GM12878 (cell line): Measurements from ENCODE around the gene FAM186B. TPM values are rescaled to one million over a fixed set of nuclear protein-coding genes. Genes with fewer than 3 reads are reported as not detected.

Experiments
- ATAC-seq: fragments of 200-7000 bp; cut with Tn5 transposase; 3 replicates; pipeline ENCODE4 v1.9.1; 2020; ENCODE audit warnings: mild to moderate bottlenecking, moderate library complexity
- BruUV-seq: library from RNA; stranded (reverse); fragments of 400-500 nt; replicated peaks from 2 replicates; lab custom pipeline; 2021; lab: Mats Ljungman, UMichigan
- CTCF ChIA-PET: fragments of 300-600 bp; sonication (Branson Sonifier 250); formaldehyde crosslinking; extraction: SDS; loops from one replicate; lab custom pipeline; 2021; ENCODE audit warnings: inconsistent platforms; lab: Yijun Ruan, JAX
- POLR2A ChIA-PET: fragments of 350-600 bp; formaldehyde crosslinking; extraction: SDS; loops from one replicate; lab custom pipeline; 2021; ENCODE audit warnings: inconsistent platforms; lab: Charles Lee
- RAD21 ChIA-PET: fragments of 300-600 bp; sonication (Branson Sonifier 250); formaldehyde crosslinking; loops from one replicate; lab custom pipeline; 2023; ENCODE audit warnings: antibody characterized with exemption; ENCODE audit not compliant: unreplicated experiment; lab: Charles Lee
- SMC1A ChIA-PET: fragments of 300-600 bp; sonication (Branson Sonifier 250); formaldehyde crosslinking; loops from one replicate; lab custom pipeline; 2023; ENCODE audit not compliant: unreplicated experiment, uncharacterized antibody; lab: Charles Lee
- DNase-seq: peaks from one replicate; pipeline ENCODE4 v3.0.0-alpha.2; 2011; ENCODE audit warnings: low read depth, low spot score
- FAIRE-seq: peaks from 3 replicates; lab custom pipeline; 2011; peaks lifted over from hg19 to GRCh38; lab: Jason Lieb, UNC
- H2AFZ ChIP-seq: 2 replicates; pipeline ENCODE4 v1.6.0; 2011; ENCODE audit warnings: low read depth, low read length, control low read depth; ENCODE audit not compliant: control insufficient read depth
- H3K27ac ChIP-seq: 2 replicates; pipeline ENCODE4 v1.5.1; 2011; ENCODE audit warnings: control low read depth; ENCODE audit not compliant: control insufficient read depth, insufficient read depth
- H3K27me3 ChIP-seq, 2 experiments: replicated peaks in 1 of 2; 2 replicates each; pipeline versions ENCODE4 v1.6.0 to v1.6.1; 2011; ENCODE audit warnings: low read length in 1 of 2; ENCODE audit not compliant: control insufficient read depth in 2 of 2, insufficient read depth in 2 of 2
- H3K36me3 ChIP-seq, 2 experiments: 2 replicates each; pipeline ENCODE4 v1.5.1; 2011; ENCODE audit warnings: low read length in 1 of 2; ENCODE audit not compliant: control insufficient read depth in 2 of 2, insufficient read depth in 2 of 2
- H3K4me1 ChIP-seq: 2 replicates; pipeline ENCODE4 v1.6.1; 2011; ENCODE audit warnings: mild to moderate bottlenecking, low read length, moderate library complexity, mixed read lengths; ENCODE audit not compliant: control insufficient read depth, insufficient read depth
- H3K4me2 ChIP-seq: 2 replicates; pipeline ENCODE4 v1.6.0; 2011; ENCODE audit warnings: control low read depth; ENCODE audit not compliant: control insufficient read depth, insufficient read depth
- H3K4me3 ChIP-seq: fragments of 200-600 bp; sonication (generic); 2 replicates; pipeline ENCODE4 v1.5.1; 2016
- H3K79me2 ChIP-seq: 2 replicates; pipeline ENCODE4 v1.6.0; 2011; ENCODE audit warnings: low read length; ENCODE audit not compliant: control insufficient read depth, insufficient read depth
- H3K9ac ChIP-seq: 2 replicates; pipeline ENCODE4 v1.8.0; 2011; ENCODE audit warnings: low read length, control low read depth, mixed read lengths; ENCODE audit not compliant: control insufficient read depth, insufficient read depth
- H3K9me3 ChIP-seq: replicated peaks from 3 replicates; pipeline ENCODE4 v1.5.1; 2011; ENCODE audit warnings: mild to moderate bottlenecking, low read length; ENCODE audit not compliant: control insufficient read depth, insufficient read depth
- H4K20me1 ChIP-seq: 2 replicates; pipeline ENCODE4 v1.6.0; 2011; ENCODE audit not compliant: control insufficient read depth, insufficient read depth
- CBFB ChIP-seq: IDR thresholded peaks from 2 replicates; pipeline ENCODE4 v1.6.1; 2016; ENCODE audit warnings: antibody characterized with exemption, low read depth
- EP300 ChIP-seq, 2 experiments: fragments of 150-350 bp in 1 of 2; IDR thresholded peaks; 2 replicates each; pipeline ENCODE4 v1.6.1; 2011 to 2012; ENCODE audit warnings: low read depth in 2 of 2, low read length in 2 of 2, borderline replicate concordance in 1 of 2, improper control_type of control experiment in 1 of 2, inconsistent platforms in 1 of 2; ENCODE audit not compliant: control insufficient read depth in 1 of 2
- FOS ChIP-seq: IDR thresholded peaks from 3 replicates; pipeline ENCODE4 v1.6.1; 2011; ENCODE audit warnings: borderline replicate concordance; ENCODE audit not compliant: insufficient read length; ENCODE audit errors: extremely low read depth
- GABPA ChIP-seq: IDR thresholded peaks from 2 replicates; pipeline ENCODE4 v1.6.1; 2014; ENCODE audit warnings: antibody characterized with exemption, low read depth, mild to moderate bottlenecking, inconsistent platforms
- POLR2AphosphoS5 ChIP-seq: IDR thresholded peaks from 2 replicates; pipeline ENCODE4 v1.6.1; 2011; ENCODE audit warnings: mild to moderate bottlenecking, low read length, inconsistent platforms
- SKIL ChIP-seq: fragments of 450-650 bp; IDR thresholded peaks from 2 replicates; pipeline ENCODE4 v1.6.1; 2017; ENCODE audit warnings: mild to moderate bottlenecking, low read depth, inconsistent platforms; ENCODE audit not compliant: poor library complexity, severe bottlenecking
- WGBS: methylation state at CpG from one replicate; pipeline ENCODE4 v1.1.6; 2016; ENCODE audit warnings: low lambda C conversion rate; ENCODE audit not compliant: insufficient replicate concordance, insufficient coverage; ENCODE audit errors: missing lambda C conversion rate; 5-methylcytosine and 5-hydroxymethylcytosine counted together
- in situ Hi-C: fragments of 300-500 bp; cut with MboI; formaldehyde crosslinking; loops from 9 replicates; pipeline ENCODE4 v1.14.3; 2018; ENCODE audit warnings: mixed read lengths
- intact Hi-C: fragments of 100-400 bp; cut with micrococcal nuclease; formaldehyde crosslinking; loops from one replicate; pipeline ENCODE4 v1.14.2; 2022; ENCODE audit not compliant: unreplicated experiment
- polyA plus RNA-seq, 11 experiments: library from polyadenylated mRNA; depleted of rRNA in 4 of 11; unstranded in 6 of 11; stranded (reverse) in 5 of 11; fragments of >200 nt; fragmentation: Nextera tagmentation in 4 of 11; fragmentation: Illumina TruSeq in 1 of 11; extraction: Ambion mirVana in 4 of 11; extraction: Trizol in 1 of 11; gene quantifications; 1 replicate in 1 of 11; 2 replicates in 10 of 11; pipeline versions ENCODE4 v1.2.1 to v1.2.3, GENCODE V29; 2011 to 2016; ENCODE audit warnings: inconsistent platforms in 2 of 11, missing spikeins in 2 of 11, low read depth in 1 of 11
- total RNA-seq, 4 experiments: library from RNA; depleted of rRNA in 3 of 4; stranded (reverse); fragments of >200 nt in 3 of 4; fragmentation: Illumina TruSeq in 1 of 4; extraction: Trizol in 1 of 4; gene quantifications; 2 replicates each; pipeline versions ENCODE4 v1.2.1 to v1.2.3, GENCODE V29; 2013 to 2021

Gene FAM186B
- total and polyA plus RNA-seq, 10 of the 15 experiments (the other 5 are each of a cell fraction or from before 2014, with no cell fraction given) = 0.13 to 0.79 (median 0.51) TPM

- H3K4me1 ChIP-seq = peaks cover 3% of the 10 kb centered on the region; the same call in 1 of the 2 replicates
- TF ChIP-seq POLR2AphosphoS5 = peak; percentile 35; the same call in 1 of the 2 replicates
- no peak for TF ChIP-seq SKIL
- TF ChIP-seq GABPA = no peak
- no peak for TF ChIP-seq FOS
- TF ChIP-seq CBFB = no peak
- TF ChIP-seq EP300 (IDR thresholded peaks at IDR 0.05; ENCODE audit: borderline replicate concordance in 1 of 2, control insufficient read depth in 1 of 2, low read depth in 2 of 2, low read length in 2 of 2) = no peak
- SMC1A ChIA-PET = interaction anchor here (0.7 to 10.9 kb wide), 4 partner anchors 13 to 283 kb away, joined by 3 to 191 read pairs (median 38); partner anchors contain the start of gene FMNL3
- no peak for ATAC-seq
- no peak overlapping the region for H3K4me2 ChIP-seq
- peaks cover 20 to 24% of the 10 kb centered on the region in 2 experiments for H3K36me3 ChIP-seq
- H3K27me3 ChIP-seq = no peaks in the 10 kb centered on the region
- in situ Hi-C loops (loop anchor here (5.0 to 10.0 kb wide), 2 partner anchors 65 to 193 kb away; partner anchors contain the start of gene FMNL3), intact Hi-C loops (no loop called here)
- H3K4me3 ChIP-seq = no peak overlapping the region
- H4K20me1 ChIP-seq = no peaks in the 10 kb centered on the region
- FAIRE-seq = no peak
- 92% methylated on average over 17 of the region's 17 CpGs for WGBS
- H3K79me2 ChIP-seq = no peaks in the 10 kb centered on the region
- POLR2A ChIA-PET = interaction anchor here (0.6 to 2.3 kb wide), 2 partner anchors 17 to 62 kb away, joined by 5 to 10 read pairs; no protein-coding TSS in a partner anchor
- no peak for DNase-seq
- no TSS peak for BruUV-seq
- CTCF ChIA-PET = interaction anchor here (20.4 kb wide), 1 partner anchor 68 kb away, joined by 486 read pairs; the partner anchor contains the start of gene FMNL3
- no peak overlapping the region for H2AFZ ChIP-seq
- H3K9ac ChIP-seq = no peak overlapping the region
- no peaks in the 10 kb centered on the region for H3K9me3 ChIP-seq
- no peak overlapping the region for H3K27ac ChIP-seq
- RAD21 ChIA-PET = interaction anchor here (0.7 to 6.4 kb wide), 2 partner anchors 14 to 64 kb away, joined by 3 to 107 read pairs; partner anchors contain the start of gene FMNL3
Measured at GRCh38 chr12:49641748-49642369, 36.4 kb upstream of the FAM186B start.
